Activated CD4-positive, alpha-beta T cell treated with anti-CD3 and anti-CD28 coated beads, Interleukin-2, amount 50 U/mL, for 24 hours (primary cell): ENCODE data around the gene EPS8L2.

Experiments used
- DNase-seq, 2 donors: peaks; one replicate each; pipeline ENCODE4 v3.0.0-alpha.2; 2020; ENCODE audit warnings: low read depth in 1 of 2, low spot score in 1 of 2

EPS8L2 gene

DNA sequence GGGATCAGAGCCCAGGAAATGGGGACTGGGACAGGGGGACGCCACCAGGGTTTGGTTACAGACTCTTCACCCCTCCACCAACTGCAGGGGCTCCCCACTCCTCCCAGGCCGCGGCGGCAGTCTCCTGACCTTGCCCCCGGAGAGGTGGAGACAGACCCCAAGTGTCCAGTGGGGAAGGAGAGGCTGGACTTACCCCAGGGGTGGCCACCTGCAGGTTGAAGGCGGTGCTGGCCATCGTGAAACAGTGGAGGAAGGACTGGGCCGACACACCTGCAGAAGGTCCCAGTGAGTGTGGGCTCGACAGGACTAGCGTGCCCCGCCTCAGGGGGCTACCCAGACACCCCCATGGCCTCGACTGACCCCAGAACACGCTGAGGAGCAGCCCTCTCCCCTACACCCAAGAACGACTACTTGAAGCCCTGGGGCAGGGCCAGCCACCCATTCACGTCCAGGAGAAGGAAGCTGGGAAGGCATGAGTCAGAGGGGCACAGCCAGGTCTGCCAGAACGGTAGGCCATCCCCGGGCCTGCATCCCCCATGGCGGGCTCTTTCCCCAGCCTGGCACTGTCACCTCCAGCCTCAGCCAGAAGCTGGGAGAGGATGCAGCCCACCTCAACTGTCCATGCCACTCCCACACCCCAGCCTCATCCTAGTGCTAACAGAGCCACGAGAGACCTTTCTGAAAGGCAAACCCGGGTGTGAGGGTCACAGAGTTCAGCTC is 69.0 kb downstream of the EPS8L2 start:
- DNase-seq: no peak

DNA sequence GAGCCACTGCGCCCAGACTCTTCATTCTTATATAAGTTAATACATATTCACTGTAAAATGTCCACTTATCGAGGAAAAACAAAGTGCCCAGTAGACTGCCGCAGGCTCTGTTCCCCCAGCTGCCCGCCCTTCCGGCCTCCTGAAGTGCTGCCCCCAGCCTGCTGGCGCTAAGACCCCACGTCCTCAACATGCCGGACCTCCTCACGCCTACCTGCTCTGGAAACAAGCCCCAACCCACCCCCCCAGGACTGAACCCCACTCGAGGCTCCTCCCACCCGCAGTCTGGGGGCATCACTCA is 70.2 kb downstream of the EPS8L2 start:
- no peak for DNase-seq

DNA sequence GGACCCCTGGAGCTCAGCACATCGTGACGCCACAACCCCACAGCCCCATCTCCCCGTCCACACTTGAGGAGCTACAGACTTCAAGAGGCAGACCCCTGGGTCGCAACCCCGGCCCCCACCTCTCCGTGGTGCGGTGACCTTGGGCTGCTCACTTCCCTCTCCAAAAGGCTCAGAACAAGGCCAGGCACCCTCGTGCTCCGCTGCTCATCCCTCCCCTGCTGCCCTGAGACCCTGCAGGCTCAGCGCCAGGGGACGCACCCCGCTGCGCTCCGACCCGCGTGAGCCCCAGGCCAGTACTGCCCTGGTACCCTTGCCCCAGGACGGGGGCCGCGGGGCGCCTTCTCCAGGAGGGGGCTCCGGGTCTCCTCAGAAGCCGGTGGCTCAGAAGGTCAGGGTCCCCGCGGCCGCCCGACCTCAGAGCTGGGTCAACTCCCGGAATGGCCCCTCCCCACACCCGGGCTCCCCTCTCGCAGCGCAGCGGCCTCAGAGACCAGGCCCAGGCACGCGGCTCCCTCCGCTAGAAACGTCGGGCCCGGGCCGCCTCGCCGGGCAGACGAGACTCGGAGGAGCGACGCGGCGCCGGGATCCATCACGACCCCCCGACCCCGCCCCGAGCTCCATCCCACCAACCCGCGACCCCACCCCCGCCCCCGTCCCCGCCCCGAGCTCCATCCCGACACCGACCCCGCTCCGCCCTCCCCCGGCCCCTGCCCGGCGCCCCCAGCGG is 70.7 kb downstream of the EPS8L2 start:
- peak in 1 of 2 donors; percentile 17 for DNase-seq
